H1 (cell line): Measurements from ENCODE around the gene VWA3B. TPM values are rescaled to one million over a fixed set of nuclear protein-coding genes. Genes with fewer than 3 reads are reported as not detected.

Source experiments
- CTCF ChIA-PET: fragments of 300-600 bp; sonication (Branson Sonifier 250); formaldehyde crosslinking; loops from one replicate; lab custom pipeline; 2021; ENCODE audit not compliant: partially characterized antibody; lab: Charles Lee
- POLR2A ChIA-PET: fragments of 300-600 bp; sonication (Branson Sonifier 250); formaldehyde crosslinking; loops from one replicate; lab custom pipeline; 2021; ENCODE audit warnings: inconsistent platforms; ENCODE audit not compliant: partially characterized antibody; lab: Charles Lee
- DNase-seq, 2 experiments: peaks; one replicate each; pipeline versions ENCODE4 v3.0.0 to v3.0.0-alpha.2; 2010 to 2022; ENCODE audit warnings: low spot score in 2 of 2, low read depth in 1 of 2, mixed read lengths in 1 of 2
- FAIRE-seq: peaks from 2 replicates; lab custom pipeline; 2011; peaks lifted over from hg19 to GRCh38; lab: Jason Lieb, UNC
- H2AFZ ChIP-seq: 2 replicates; pipeline ENCODE4 v1.8.1; 2012; ENCODE audit warnings: low read length, inconsistent platforms
- H2AK5ac ChIP-seq: 2 replicates; pipeline ENCODE4 v1.6.1; 2013; ENCODE audit warnings: low read depth, low read length
- H2BK120ac ChIP-seq: replicated peaks from 2 replicates; pipeline ENCODE3; 2013; ENCODE audit warnings: low read depth, low read length, inconsistent platforms
- H2BK12ac ChIP-seq: 2 replicates; pipeline ENCODE4 v1.6.1; 2013; ENCODE audit warnings: low read depth, low read length
- H2BK15ac ChIP-seq: 2 replicates; pipeline ENCODE4 v1.6.1; 2013; ENCODE audit warnings: low read length
- H2BK20ac ChIP-seq: 2 replicates; pipeline ENCODE4 v1.6.1; 2013; ENCODE audit warnings: low read length
- H2BK5ac ChIP-seq: 2 replicates; pipeline ENCODE4 v1.6.1; 2013; ENCODE audit warnings: low read depth, low read length
- H3K14ac ChIP-seq: 2 replicates; pipeline ENCODE4 v1.6.1; 2013; ENCODE audit warnings: inconsistent platforms; ENCODE audit not compliant: insufficient read length
- H3K18ac ChIP-seq: 2 replicates; pipeline ENCODE4 v1.6.1; 2013; ENCODE audit warnings: low read length; ENCODE audit errors: extremely low read depth
- H3K23ac ChIP-seq: 2 replicates; pipeline ENCODE4 v1.6.1; 2013; ENCODE audit warnings: inconsistent platforms; ENCODE audit not compliant: insufficient read length
- H3K23me2 ChIP-seq: 2 replicates; pipeline ENCODE4 v1.6.1; 2013; ENCODE audit warnings: low read depth, low read length
- H3K27ac ChIP-seq: 2 replicates; pipeline ENCODE4 v1.6.1; 2011; ENCODE audit warnings: low read depth, low read length, inconsistent platforms
- H3K27me3 ChIP-seq, 4 experiments: replicated peaks in 1 of 4; 1 replicate in 1 of 4; 2 replicates in 3 of 4; pipeline versions ENCODE4 v1.6.1 to v1.8.1; 2011 to 2013; ENCODE audit warnings: low read length in 3 of 4, mild to moderate bottlenecking in 3 of 4, inconsistent platforms in 2 of 4, mixed read lengths in 2 of 4, moderate library complexity in 1 of 4; ENCODE audit not compliant: control insufficient read depth in 3 of 4, insufficient read depth in 3 of 4; ENCODE audit errors: extremely low read depth in 1 of 4
- H3K36me3 ChIP-seq, 4 experiments: 2 replicates each; pipeline versions ENCODE4 v1.6.1 to v1.8.1; 2011 to 2013; ENCODE audit warnings: mild to moderate bottlenecking in 4 of 4, low read length in 3 of 4, moderate library complexity in 2 of 4, control low read depth in 1 of 4, inconsistent platforms in 1 of 4; ENCODE audit not compliant: insufficient read depth in 4 of 4, control insufficient read depth in 2 of 4
- H3K4ac ChIP-seq: replicated peaks from 2 replicates; pipeline ENCODE3; 2013; ENCODE audit warnings: low read length, low read depth, mixed read lengths, inconsistent platforms; ENCODE audit not compliant: insufficient read length
- H3K4me1 ChIP-seq, 4 experiments: replicated peaks in 1 of 4; 1 replicate in 1 of 4; 2 replicates in 3 of 4; pipeline versions ENCODE4 v1.6.1 to v1.8.1; 2011 to 2013; ENCODE audit warnings: low read length in 3 of 4, inconsistent platforms in 2 of 4, mixed read lengths in 1 of 4; ENCODE audit not compliant: insufficient read depth in 4 of 4, control insufficient read depth in 3 of 4
- H3K4me2 ChIP-seq, 2 experiments: 2 replicates each; pipeline versions ENCODE4 v1.6.1 to v1.8.1; 2011 to 2013; ENCODE audit warnings: low read depth in 2 of 2, low read length in 2 of 2, control low read depth in 1 of 2, inconsistent platforms in 1 of 2, mild to moderate bottlenecking in 1 of 2; ENCODE audit not compliant: insufficient read depth in 1 of 2
- H3K4me3 ChIP-seq, 4 experiments: fragments of 200-600, 300-600 bp in 1 of 4; sonication (generic), shearing (Covaris generic), sonication (Bioruptor Twin) in 1 of 4; 2 replicates each; pipeline versions ENCODE4 v1.5.1 to v1.8.1; 2011 to 2016; ENCODE audit warnings: low read length in 4 of 4, low read depth in 3 of 4, control low read depth in 2 of 4, inconsistent platforms in 2 of 4, mild to moderate bottlenecking in 2 of 4, mixed read lengths in 1 of 4, moderate library complexity in 1 of 4; ENCODE audit not compliant: insufficient read depth in 2 of 4; ENCODE audit errors: extremely low read depth in 1 of 4
- H3K56ac ChIP-seq: replicated peaks from 2 replicates; pipeline ENCODE3; 2013; ENCODE audit warnings: low read depth, mild to moderate bottlenecking, mixed read lengths, low read length, inconsistent platforms; ENCODE audit not compliant: insufficient read length
- H3K79me1 ChIP-seq: 2 replicates; pipeline ENCODE4 v1.6.1; 2013; ENCODE audit warnings: low read depth, low read length, control low read depth
- H3K79me2 ChIP-seq, 2 experiments: 2 replicates each; pipeline versions ENCODE4 v1.6.1 to v1.8.1; 2012 to 2013; ENCODE audit warnings: low read length in 2 of 2, mild to moderate bottlenecking in 2 of 2, inconsistent platforms in 1 of 2; ENCODE audit not compliant: insufficient read depth in 2 of 2, control insufficient read depth in 1 of 2
- H3K9ac ChIP-seq, 4 experiments: replicated peaks in 1 of 4; 1 replicate in 1 of 4; 2 replicates in 3 of 4; pipeline versions ENCODE4 v1.6.1 to v1.8.1; 2011 to 2013; ENCODE audit warnings: low read depth in 3 of 4, low read length in 3 of 4, control low read depth in 2 of 4, mild to moderate bottlenecking in 2 of 4, moderate library complexity in 2 of 4, inconsistent platforms in 1 of 4; ENCODE audit errors: extremely low read depth in 1 of 4
- H3K9me3 ChIP-seq, 2 experiments: 2 replicates each; pipeline versions ENCODE4 v1.6.1 to v1.8.1; 2012 to 2013; ENCODE audit warnings: mild to moderate bottlenecking in 2 of 2, moderate library complexity in 2 of 2, control low read depth in 1 of 2, inconsistent platforms in 1 of 2, low read depth in 1 of 2, low read length in 1 of 2, mixed read lengths in 1 of 2; ENCODE audit not compliant: insufficient read depth in 2 of 2
- H4K20me1 ChIP-seq, 2 experiments: replicated peaks in 1 of 2; 2 replicates each; pipeline versions ENCODE3 to v1.8.1; 2011 to 2013; ENCODE audit warnings: inconsistent platforms in 2 of 2, low read length in 2 of 2, mild to moderate bottlenecking in 1 of 2; ENCODE audit not compliant: insufficient read depth in 2 of 2, control insufficient read depth in 1 of 2
- H4K5ac ChIP-seq: 2 replicates; pipeline ENCODE4 v1.6.1; 2013; ENCODE audit warnings: low read length, low read depth, mixed read lengths, inconsistent platforms; ENCODE audit not compliant: insufficient read length
- H4K8ac ChIP-seq: 2 replicates; pipeline ENCODE4 v1.8.0; 2013; ENCODE audit warnings: mild to moderate bottlenecking, moderate library complexity, low read length, inconsistent platforms; ENCODE audit not compliant: insufficient read depth; ENCODE audit errors: extremely low read depth
- H4K91ac ChIP-seq: replicated peaks from 2 replicates; pipeline ENCODE3; 2013; ENCODE audit warnings: low read length, mixed read lengths, inconsistent platforms; ENCODE audit not compliant: insufficient read length
- BACH1 ChIP-seq: IDR thresholded peaks from 2 replicates; pipeline ENCODE4 v1.6.1; 2012; ENCODE audit warnings: low read length, improper control_type of control experiment
- CBX8 ChIP-seq: fragments of 300-800, 300-1000 bp; sonication (generic); IDR thresholded peaks from 2 replicates; pipeline ENCODE4 v1.7.1; 2016; ENCODE audit warnings: low read depth, low read length, borderline replicate concordance
- CEBPB ChIP-seq: IDR thresholded peaks from 2 replicates; pipeline ENCODE4 v1.6.1; 2012; ENCODE audit warnings: low read depth, low read length
- CHD1 ChIP-seq: IDR thresholded peaks from 2 replicates; pipeline ENCODE4 v1.6.1; 2012; ENCODE audit warnings: low read depth, low read length, improper control_type of control experiment
- CREB1 ChIP-seq: IDR thresholded peaks from 2 replicates; pipeline ENCODE4 v1.6.1; 2012; ENCODE audit warnings: inconsistent platforms
- CTBP2 ChIP-seq: IDR thresholded peaks from 2 replicates; pipeline ENCODE4 v1.7.0; 2011; ENCODE audit warnings: borderline replicate concordance, mild to moderate bottlenecking, moderate library complexity, mixed read lengths, low read length; ENCODE audit not compliant: insufficient read depth, insufficient read length
- EZH2 ChIP-seq: fragments of 200-600 bp; sonication (generic); IDR thresholded peaks from 2 replicates; pipeline ENCODE4 v1.7.1; 2012; ENCODE audit warnings: low read depth, mild to moderate bottlenecking, moderate library complexity, low read length, inconsistent platforms; ENCODE audit not compliant: severe bottlenecking
- FOSL1 ChIP-seq: IDR thresholded peaks from 2 replicates; pipeline ENCODE4 v1.6.1; 2011; ENCODE audit warnings: mild to moderate bottlenecking, low read depth, low read length, moderate library complexity; ENCODE audit not compliant: insufficient read depth
- JUN ChIP-seq: IDR thresholded peaks from 2 replicates; pipeline ENCODE4 v1.6.1; 2011; ENCODE audit warnings: low read depth, mild to moderate bottlenecking, improper control_type of control experiment, low read length
- KDM4A ChIP-seq: IDR thresholded peaks from one replicate; pipeline ENCODE4 v1.7.1; 2012; ENCODE audit warnings: low read depth, mild to moderate bottlenecking, moderate library complexity, low read length, inconsistent platforms; ENCODE audit not compliant: severe bottlenecking
- NRF1 ChIP-seq: IDR thresholded peaks from 2 replicates; pipeline ENCODE4 v1.6.1; 2011; ENCODE audit warnings: mild to moderate bottlenecking, low read depth, low read length, improper control_type of control experiment
- POLR2A ChIP-seq, 2 experiments: IDR thresholded peaks; 1 replicate in 1 of 2; 2 replicates in 1 of 2; pipeline ENCODE4 v1.6.1; 2011; ENCODE audit warnings: low read depth in 2 of 2, low read length in 2 of 2, mild to moderate bottlenecking in 2 of 2; ENCODE audit errors: control extremely low read depth in 1 of 2
- SAP30 ChIP-seq: fragments of 300-600 bp; sonication (generic); IDR thresholded peaks from 2 replicates; pipeline ENCODE4 v1.7.1; 2012; ENCODE audit warnings: low read length, moderate library complexity, mild to moderate bottlenecking, inconsistent platforms; ENCODE audit not compliant: insufficient read depth, insufficient replicate concordance
- SRF ChIP-seq: IDR thresholded peaks from 2 replicates; pipeline ENCODE4 v1.6.1; 2011; ENCODE audit warnings: mild to moderate bottlenecking, low read depth, low read length, moderate library complexity
- WGBS, 2 experiments: shearing (Covaris generic) in 1 of 2; methylation state at CpG; one replicate each; pipeline versions ENCODE4 v1.1.6 to v1.1.7; 2013 to 2015; ENCODE audit warnings: low lambda C conversion rate in 2 of 2, mixed read lengths in 2 of 2, inconsistent platforms in 1 of 2, low coverage in 1 of 2, missing lambda C conversion rate in 1 of 2; ENCODE audit not compliant: insufficient replicate concordance in 2 of 2, insufficient coverage in 1 of 2, insufficient read length in 1 of 2; ENCODE audit errors: extremely low coverage in 1 of 2, missing lambda C conversion rate in 1 of 2; 5-methylcytosine and 5-hydroxymethylcytosine counted together
- polyA plus RNA-seq, 7 experiments: library from polyadenylated mRNA; depleted of rRNA in 3 of 7; stranded (reverse) in 5 of 7; unstranded in 2 of 7; fragments of >200 nt in 5 of 7; fragments of 200-250 nt in 2 of 7; gene quantifications; 1 replicate in 5 of 7; 2 replicates in 1 of 7; 4 replicates in 1 of 7; pipeline versions ENCODE4 v1.2.1 to v1.2.3, GENCODE V29; 2011 to 2013; ENCODE audit warnings: missing spikeins in 2 of 7, mixed read lengths in 2 of 7
- total RNA-seq: library from RNA; stranded (reverse); fragmentation: NEBNext Ultra II Directional; extraction: Animal tissue kit (Norgen Biotek cat#: 25700); gene quantifications from 2 replicates; pipeline ENCODE4 v1.2.1, GENCODE V29; 2021

VWA3B gene
- total and polyA plus RNA-seq, 2 of the 8 experiments (the other 6 are each of a cell fraction or from before 2014, with no cell fraction given) = not detected

DNA sequence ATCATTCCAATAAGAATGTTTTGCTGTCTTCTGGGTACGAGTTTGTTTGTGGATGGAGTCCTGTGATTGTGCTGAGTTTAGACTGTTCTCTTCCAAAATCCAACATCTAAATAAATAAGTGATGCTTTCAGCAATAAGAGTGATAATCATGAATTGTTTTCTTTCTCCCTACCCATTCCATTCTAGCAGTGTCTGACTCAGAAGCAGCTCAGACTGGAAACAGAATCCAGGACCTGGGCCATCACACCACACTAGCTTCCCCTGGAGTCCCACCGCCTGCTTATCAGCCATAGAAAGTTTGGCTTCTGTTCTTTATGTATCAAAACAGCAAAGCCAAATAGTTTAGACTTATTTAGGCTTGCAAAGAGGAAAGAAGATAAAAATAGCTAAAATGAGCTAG is 182.9 kb downstream of the VWA3B start:
- Histone ChIP-seq H3K79me1 (no peaks in the 10 kb centered on the region), H3K56ac (no peak overlapping the region), H4K5ac (no peak overlapping the region), H3K36me3 (no peaks in the 10 kb centered on the region), H3K23ac (no peak overlapping the region), H3K79me2 (no peaks in the 10 kb centered on the region), H2BK15ac (no peak overlapping the region), H3K4me1 (peaks cover 0 to 3% (median 0%) of the 10 kb centered on the region in 4 experiments; a peak in 1 of 7 replicates), H2AK5ac (no peak overlapping the region), H3K27ac (no peak overlapping the region), H4K91ac (no peak overlapping the region), H2BK12ac (no peak overlapping the region), H3K4ac (no peak overlapping the region), H3K9ac (no peak overlapping the region), H3K18ac (no peak overlapping the region), H3K23me2 (no peaks in the 10 kb centered on the region), H2BK5ac (no peak overlapping the region), H2BK120ac (no peak overlapping the region), H2AFZ (peak overlapping the region; percentile 81; the same call in 1 of the 2 replicates), H4K20me1 (no peaks in the 10 kb centered on the region), H3K14ac (no peak overlapping the region), H3K4me3 (no peak overlapping the region), H3K4me2 (no peak overlapping the region), H3K9me3 (no peaks in the 10 kb centered on the region), H2BK20ac (no peak overlapping the region), H3K27me3 (no peaks in the 10 kb centered on the region), H4K8ac (no peak overlapping the region)
- ChIA-PET CTCF (interaction anchor here (0.5 to 3.5 kb wide), 47 partner anchors 9 to 573 kb away, joined by 3 to 25 read pairs (median 4); no protein-coding TSS in a partner anchor), POLR2A (interaction anchor here (0.8 kb wide), 1 partner anchor 119 kb away, joined by 3 read pairs; no protein-coding TSS in a partner anchor)
- DNase-seq (no peak), FAIRE-seq (no peak)
- 88% methylated on average over 2 of the region's 2 CpGs; no CpG with 5 or more reads in 1 of the 2 experiments for WGBS, 2 experiments
- TF ChIP-seq BACH1 = no peak
- no peak for TF ChIP-seq CBX8
- TF ChIP-seq FOSL1 = no peak
- no peak for TF ChIP-seq SRF
- no peak for TF ChIP-seq EZH2
- TF ChIP-seq SAP30 = no peak
- TF ChIP-seq CREB1 = no peak
- TF ChIP-seq NRF1 = no peak
- no peak for TF ChIP-seq POLR2A (IDR thresholded peaks at IDR 0.05; ENCODE audit: control extremely low read depth in 1 of 2, low read depth in 2 of 2, low read length in 2 of 2)
- TF ChIP-seq CHD1 = no peak
- TF ChIP-seq CEBPB = no peak
- no peak for TF ChIP-seq KDM4A
- no peak for TF ChIP-seq CTBP2
- no peak for TF ChIP-seq JUN
